BE2C (cell line): Measurements from ENCODE around the gene NRDC.

Experiments
- DNase-seq: peaks from one replicate; pipeline ENCODE4 v3.0.0-alpha.2; 2020
- H3K27me3 ChIP-seq: fragments of 250-450 bp; sonication (Bioruptor Pico); 2 replicates; pipeline ENCODE4 v1.5.1; 2020; ENCODE audit warnings: mild to moderate bottlenecking
- H3K36me3 ChIP-seq: fragments of 250-450 bp; sonication (Bioruptor Pico); 2 replicates; pipeline ENCODE4 v1.5.1; 2020; ENCODE audit warnings: mild to moderate bottlenecking
- H3K4me1 ChIP-seq: fragments of 250-450 bp; sonication (Bioruptor Pico); 2 replicates; pipeline ENCODE4 v1.5.1; 2020
- H3K4me3 ChIP-seq: 2 replicates; pipeline ENCODE4 v1.5.1; 2011; ENCODE audit warnings: low read depth, low read length
- H3K9me3 ChIP-seq: fragments of 250-450 bp; sonication (Bioruptor Pico); 2 replicates; pipeline ENCODE4 v1.5.1; 2020
- CTCF ChIP-seq: IDR thresholded peaks from 2 replicates; pipeline ENCODE4 v1.5.1; 2012; ENCODE audit warnings: mild to moderate bottlenecking, low read depth, low read length

Gene NRDC

GRCh38 chr1:51908499-51908898, 30.0 kb upstream of the NRDC start:
- Histone ChIP-seq H3K4me1 (no peaks in the 10 kb centered on the region), H3K27me3 (no peaks in the 10 kb centered on the region), H3K36me3 (no peaks in the 10 kb centered on the region), H3K4me3 (no peak overlapping the region), H3K9me3 (no peaks in the 10 kb centered on the region)
- no peak for DNase-seq
- no peak for TF ChIP-seq CTCF

GRCh38 chr1:51907079-51907702, 28.7 kb upstream of the NRDC start:
- Histone ChIP-seq H3K4me1 (no peaks in the 10 kb centered on the region), H3K9me3 (no peaks in the 10 kb centered on the region), H3K27me3 (no peaks in the 10 kb centered on the region), H3K4me3 (no peak overlapping the region), H3K36me3 (no peaks in the 10 kb centered on the region)
- no peak for DNase-seq
- TF ChIP-seq CTCF = no peak

- no peaks in the 10 kb centered on the region for H3K9me3 ChIP-seq
- no peaks in the 10 kb centered on the region for H3K36me3 ChIP-seq
- no peak overlapping the region for H3K4me3 ChIP-seq
- TF ChIP-seq CTCF = no peak
- peak; percentile 6 for DNase-seq
- no peaks in the 10 kb centered on the region for H3K4me1 ChIP-seq
- no peaks in the 10 kb centered on the region for H3K27me3 ChIP-seq
Measured at GRCh38 chr1:51906306-51907078, 28.0 kb upstream of the NRDC start.

GRCh38 chr1:51902456-51902855, 23.9 kb upstream of the NRDC start:
- H3K36me3 ChIP-seq = no peaks in the 10 kb centered on the region

GRCh38 chr1:51901151-51901550, 22.6 kb upstream of the NRDC start:
- H3K36me3 ChIP-seq = no peaks in the 10 kb centered on the region
- H3K27me3 ChIP-seq = no peaks in the 10 kb centered on the region
- H3K4me1 ChIP-seq = no peaks in the 10 kb centered on the region
- no peak overlapping the region for H3K4me3 ChIP-seq
- H3K9me3 ChIP-seq = no peaks in the 10 kb centered on the region
- no peak for TF ChIP-seq CTCF
- no peak for DNase-seq

More at GRCh38 chr1:51902456-51902855, 23.9 kb upstream of the NRDC start:
- Histone ChIP-seq H3K4me1 (no peaks in the 10 kb centered on the region), H3K4me3 (no peak overlapping the region), H3K27me3 (no peaks in the 10 kb centered on the region), H3K9me3 (no peaks in the 10 kb centered on the region)
- no peak for TF ChIP-seq CTCF
- DNase-seq = no peak

GRCh38 chr1:51899022-51899421, 20.5 kb upstream of the NRDC start:
- Histone ChIP-seq H3K9me3 (no peaks in the 10 kb centered on the region), H3K4me1 (no peaks in the 10 kb centered on the region), H3K27me3 (no peaks in the 10 kb centered on the region), H3K4me3 (no peak overlapping the region), H3K36me3 (no peaks in the 10 kb centered on the region)
- DNase-seq = no peak
- TF ChIP-seq CTCF = no peak
